ENCODE data around the gene TIMELESS. TPM values are rescaled to one million over a fixed set of nuclear protein-coding genes. Genes with fewer than 3 reads are reported as not detected.
A peak's percentile ranks its signal among the peaks of the same experiment; 100 is the strongest.

Gene TIMELESS
- total RNA-seq, 3 donors from 2014 or later: 7.7 to 14.3 (median 8.4) TPM

- H3K36me3 ChIP-seq (ENCODE audit: low read depth): no peaks in the 10 kb centered on the region
- intact Hi-C loops (cut with DNase I, micrococcal nuclease): no loop called here
- no peak for TF ChIP-seq CTCF (IDR thresholded peaks at IDR 0.05)
- DNase-seq (no peak), ATAC-seq (peak; percentile 60)
- no peaks in the 10 kb centered on the region for H3K9me3 ChIP-seq
- H3K4me1 ChIP-seq (ENCODE audit: low read depth): no peaks in the 10 kb centered on the region
- H3K4me3 ChIP-seq: no peak overlapping the region
Observed at GRCh38 chr12:56389412-56389811, 59.8 kb downstream of the TIMELESS start.

GRCh38 chr12:56387152-56387736 is 62.0 kb downstream of the TIMELESS start:
- H3K9me3 ChIP-seq: no peaks in the 10 kb centered on the region
- DNase-seq (no peak), ATAC-seq (no peak)
- H3K4me3 ChIP-seq: no peak overlapping the region
- intact Hi-C loops (cut with DNase I, micrococcal nuclease): no loop called here
- no peak for TF ChIP-seq CTCF (IDR thresholded peaks at IDR 0.05)
- no peaks in the 10 kb centered on the region for H3K4me1 ChIP-seq (ENCODE audit: low read depth)
- H3K36me3 ChIP-seq (ENCODE audit: low read depth): no peaks in the 10 kb centered on the region

- Histone ChIP-seq H3K9me3 (no peaks in the 10 kb centered on the region), H3K36me3 (ENCODE audit: low read depth) (no peaks in the 10 kb centered on the region), H3K4me1 (ENCODE audit: low read depth) (no peaks in the 10 kb centered on the region), H3K4me3 (no peak overlapping the region)
- intact Hi-C loops (cut with DNase I, micrococcal nuclease): no loop called here
- no peak for TF ChIP-seq CTCF (IDR thresholded peaks at IDR 0.05)
- no peak for ATAC-seq
- DNase-seq: no peak
Observed at GRCh38 chr12:56385873-56386272, 63.4 kb downstream of the TIMELESS start.

- Histone ChIP-seq H3K9me3 (no peaks in the 10 kb centered on the region), H3K4me1 (ENCODE audit: low read depth) (no peaks in the 10 kb centered on the region), H3K4me3 (no peak overlapping the region), H3K36me3 (ENCODE audit: low read depth) (no peaks in the 10 kb centered on the region)
- DNase-seq (no peak), ATAC-seq (no peak)
- no peak for TF ChIP-seq CTCF (IDR thresholded peaks at IDR 0.05)
- intact Hi-C loops (cut with DNase I, micrococcal nuclease): no loop called here
Observed at GRCh38 chr12:56382611-56383010, 66.6 kb downstream of the TIMELESS start.

- no peak for DNase-seq
- Histone ChIP-seq H3K4me3 (no peak overlapping the region), H3K36me3 (ENCODE audit: low read depth) (no peaks in the 10 kb centered on the region), H3K9me3 (no peaks in the 10 kb centered on the region), H3K4me1 (ENCODE audit: low read depth) (no peaks in the 10 kb centered on the region)
- ATAC-seq: no peak
- no peak for TF ChIP-seq CTCF (IDR thresholded peaks at IDR 0.05)
- intact Hi-C loops (cut with DNase I, micrococcal nuclease): no loop called here
Observed at GRCh38 chr12:56377989-56378316, 71.3 kb downstream of the TIMELESS start.

Measured in mucosa of descending colon (tissue), 3 donors.